Astrocyte of the spinal cord (primary cell): Measurements from ENCODE around the gene ADARB2.

Experiments used
- DNase-seq: peaks from one replicate; pipeline ENCODE4 v3.0.0; 2011; ENCODE audit warnings: low read depth, low spot score
- H3K4me3 ChIP-seq: 2 replicates; pipeline ENCODE4 v1.5.1; 2011; ENCODE audit warnings: low read depth, mild to moderate bottlenecking, low read length, moderate library complexity
- in situ Hi-C: cut with HindIII; loops from 2 replicates; pipeline ENCODE4 v1.10.0; 2017; ENCODE audit warnings: low sequenced_read_pairs
- TF ChIP-seq, protein P1 (sequence below): IDR thresholded peaks from 2 replicates; pipeline ENCODE4 v1.5.1; 2012; ENCODE audit warnings: low read depth, mild to moderate bottlenecking, low read length, inconsistent platforms

ADARB2 gene

DNA sequence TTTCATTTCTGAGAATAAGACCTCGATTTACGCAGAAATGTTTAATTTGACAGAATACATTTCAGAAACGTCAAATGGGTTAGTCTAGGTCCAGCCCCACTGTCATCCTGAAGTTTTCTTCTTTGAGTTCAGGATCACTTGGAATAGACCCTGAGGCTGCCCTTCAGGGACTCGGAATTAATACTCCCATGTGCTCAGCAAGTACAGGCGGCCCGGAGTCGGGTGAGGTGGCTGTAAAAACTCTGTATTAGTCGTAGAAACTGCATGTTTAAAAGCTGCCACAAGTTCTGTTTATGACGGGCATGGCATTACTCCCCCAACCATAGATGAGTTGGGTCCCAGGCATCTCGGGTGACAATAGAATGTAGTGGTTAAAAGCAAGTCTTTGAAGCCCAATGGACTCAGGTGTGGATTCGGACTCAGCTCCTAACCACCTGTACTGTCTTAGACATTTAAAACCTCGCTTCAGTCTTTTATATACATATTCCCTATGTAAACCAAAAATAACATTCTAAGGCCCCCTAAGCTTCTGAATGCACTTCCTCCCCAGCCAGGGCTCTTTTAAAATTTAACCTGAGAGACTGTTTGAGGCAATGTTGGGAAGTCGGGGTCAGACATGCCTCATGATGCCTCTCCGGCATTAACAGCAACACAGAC is 216.3 kb downstream of the ADARB2 start:
- DNase-seq: no peak
- in situ Hi-C loops: no loop called here
- TF ChIP-seq, protein P1, sequence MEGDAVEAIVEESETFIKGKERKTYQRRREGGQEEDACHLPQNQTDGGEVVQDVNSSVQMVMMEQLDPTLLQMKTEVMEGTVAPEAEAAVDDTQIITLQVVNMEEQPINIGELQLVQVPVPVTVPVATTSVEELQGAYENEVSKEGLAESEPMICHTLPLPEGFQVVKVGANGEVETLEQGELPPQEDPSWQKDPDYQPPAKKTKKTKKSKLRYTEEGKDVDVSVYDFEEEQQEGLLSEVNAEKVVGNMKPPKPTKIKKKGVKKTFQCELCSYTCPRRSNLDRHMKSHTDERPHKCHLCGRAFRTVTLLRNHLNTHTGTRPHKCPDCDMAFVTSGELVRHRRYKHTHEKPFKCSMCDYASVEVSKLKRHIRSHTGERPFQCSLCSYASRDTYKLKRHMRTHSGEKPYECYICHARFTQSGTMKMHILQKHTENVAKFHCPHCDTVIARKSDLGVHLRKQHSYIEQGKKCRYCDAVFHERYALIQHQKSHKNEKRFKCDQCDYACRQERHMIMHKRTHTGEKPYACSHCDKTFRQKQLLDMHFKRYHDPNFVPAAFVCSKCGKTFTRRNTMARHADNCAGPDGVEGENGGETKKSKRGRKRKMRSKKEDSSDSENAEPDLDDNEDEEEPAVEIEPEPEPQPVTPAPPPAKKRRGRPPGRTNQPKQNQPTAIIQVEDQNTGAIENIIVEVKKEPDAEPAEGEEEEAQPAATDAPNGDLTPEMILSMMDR: no peak
- H3K4me3 ChIP-seq: no peak overlapping the region

DNA sequence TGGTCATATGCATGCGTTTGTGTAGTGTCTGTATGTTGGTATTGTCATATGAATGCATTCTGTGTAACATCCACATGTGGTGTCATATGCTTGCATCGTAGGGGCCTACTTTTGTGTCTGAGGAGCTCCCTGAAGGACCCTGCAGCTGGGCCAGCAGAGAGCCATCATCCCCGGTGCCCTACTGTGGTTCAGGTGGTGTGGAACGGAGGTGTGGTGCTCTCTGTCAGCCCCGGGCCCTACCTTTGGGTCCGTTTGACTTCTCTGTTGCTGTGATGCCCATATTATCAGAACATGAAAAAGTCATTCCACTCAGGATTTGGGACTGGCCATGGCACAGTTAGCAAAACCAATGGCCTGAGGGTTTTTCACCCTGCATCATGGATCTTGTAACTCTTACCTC is 217.9 kb downstream of the ADARB2 start:
- TF ChIP-seq, protein P1: no peak
- no peak overlapping the region for H3K4me3 ChIP-seq
- DNase-seq: no peak
- in situ Hi-C loops: no loop called here

DNA sequence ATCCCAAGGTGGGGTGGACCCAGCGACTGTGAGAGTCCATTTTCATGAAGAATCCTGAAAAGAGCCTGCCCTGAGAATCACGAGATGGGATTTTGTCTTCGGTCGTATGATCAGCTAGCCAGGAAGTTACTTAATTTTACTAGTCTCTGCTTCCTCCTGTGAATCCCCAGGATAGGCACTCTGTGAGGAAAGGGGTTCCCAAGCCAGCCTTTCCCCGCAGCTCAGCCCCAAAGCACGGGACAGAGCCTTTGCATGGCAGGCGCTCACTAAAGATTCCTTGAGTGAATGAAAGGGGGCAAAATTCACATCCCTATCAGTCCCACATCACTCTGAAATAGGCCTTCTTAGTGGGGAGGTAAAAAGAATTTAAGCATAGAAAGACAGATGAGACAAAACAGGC is 219.6 kb downstream of the ADARB2 start:
- TF ChIP-seq, protein P1: no peak
- DNase-seq: no peak
- in situ Hi-C loops: no loop called here
- H3K4me3 ChIP-seq: no peak overlapping the region

DNA sequence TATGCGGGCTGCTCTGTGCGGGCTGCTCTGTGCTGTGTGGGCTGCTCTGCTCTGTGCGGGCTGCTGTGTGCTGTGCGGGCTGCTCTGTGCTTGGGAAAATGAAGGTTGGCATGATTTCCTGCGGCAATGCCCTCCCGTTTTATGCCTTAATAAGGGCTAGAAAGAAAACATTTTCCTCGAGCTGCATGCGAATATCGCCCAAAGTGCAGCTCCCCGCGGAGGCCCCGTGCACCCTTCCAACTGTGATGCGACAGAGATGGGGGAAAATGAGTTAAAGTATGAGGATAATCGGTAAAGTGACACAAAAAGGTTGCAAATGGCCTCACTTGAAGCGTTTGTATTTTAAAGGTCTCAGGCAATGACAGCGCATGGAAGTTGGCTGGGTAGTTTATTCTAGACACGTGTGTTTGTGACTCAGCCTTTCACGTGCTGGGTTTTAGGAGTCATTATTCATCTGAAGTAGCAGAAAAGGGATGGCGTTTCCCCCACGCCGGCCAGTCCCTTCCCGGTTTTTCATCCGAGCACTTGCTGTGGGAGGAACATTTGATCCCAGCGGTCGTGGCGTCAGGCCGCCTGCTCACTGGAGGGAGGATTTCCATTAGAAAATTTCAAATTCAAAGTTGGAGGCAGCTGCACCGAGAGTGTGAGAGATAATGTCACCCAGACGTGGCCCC is 220.7 kb downstream of the ADARB2 start:
- no peak for DNase-seq
- H3K4me3 ChIP-seq: no peak overlapping the region
- in situ Hi-C loops: no loop called here
- TF ChIP-seq, protein P1: no peak

DNA sequence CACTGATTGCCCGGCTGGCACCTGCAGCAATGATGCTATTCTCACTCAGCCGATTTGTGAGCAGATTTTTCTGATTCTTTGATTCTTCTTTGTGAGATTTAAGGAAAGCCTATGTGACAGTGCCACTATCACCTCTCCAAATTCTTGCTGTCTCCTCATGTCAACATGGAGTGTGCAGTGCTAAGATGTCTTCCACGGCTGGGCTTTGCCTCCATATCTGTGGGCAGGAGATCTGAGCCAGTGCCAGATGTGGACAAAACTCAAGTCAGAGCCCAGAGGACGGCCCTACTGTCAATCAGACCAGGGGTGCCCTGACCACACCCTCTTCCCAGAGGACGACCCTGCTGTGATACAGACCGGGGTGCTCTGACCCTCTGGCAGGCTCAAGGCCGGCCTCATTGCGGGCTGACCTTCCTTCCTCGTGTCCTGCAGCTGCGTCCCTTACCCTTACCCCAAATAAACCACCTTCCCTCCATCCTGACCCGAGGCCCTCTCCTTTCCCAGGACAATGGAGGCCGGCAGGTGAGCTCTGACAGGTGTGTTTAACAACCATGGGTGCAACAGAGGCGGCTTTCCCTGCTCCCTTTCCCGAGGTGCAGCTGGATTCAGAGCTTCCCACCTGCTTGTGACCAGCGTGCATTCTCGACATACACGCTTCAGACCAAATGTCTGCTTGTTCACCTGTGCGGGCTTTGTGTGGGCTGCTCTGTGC is 221.4 kb downstream of the ADARB2 start:
- in situ Hi-C loops: no loop called here

DNA sequence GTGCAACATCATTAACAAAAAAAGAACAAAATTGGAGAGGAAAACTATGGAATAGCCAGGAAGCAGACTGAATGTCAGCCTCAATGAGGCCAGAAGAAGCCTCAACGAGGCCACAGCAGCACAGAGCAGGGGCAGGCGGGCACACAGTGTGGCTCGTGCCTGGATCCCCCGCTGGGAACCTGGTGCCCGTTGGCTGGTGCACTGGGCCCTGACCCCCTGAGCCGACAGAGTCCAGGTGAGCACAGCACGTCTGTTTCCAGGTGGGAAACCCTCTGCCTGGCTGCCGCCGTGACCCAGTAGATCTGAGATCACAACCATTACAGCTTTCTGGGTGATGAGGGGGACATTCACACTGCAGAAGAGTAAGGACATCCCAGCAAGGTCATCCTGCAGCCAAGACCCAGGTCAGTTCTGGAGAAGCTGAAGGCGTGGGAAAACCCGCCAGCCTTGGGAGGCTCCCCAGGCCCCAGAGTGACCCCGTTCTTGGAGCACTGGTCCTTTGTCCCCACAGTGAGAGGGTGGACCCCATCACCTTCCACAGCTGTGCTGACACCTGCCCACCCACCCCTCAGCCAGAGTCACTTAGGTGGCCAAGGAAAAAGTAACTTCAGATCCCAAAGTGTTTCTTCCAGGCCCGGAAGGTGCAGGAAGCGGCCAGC is 222.1 kb downstream of the ADARB2 start:
- DNase-seq: no peak
- no peak overlapping the region for H3K4me3 ChIP-seq
- in situ Hi-C loops: no loop called here
- TF ChIP-seq, protein P1: no peak

More for the DNA sequence above, 221.4 kb downstream of the ADARB2 start:
- DNase-seq: no peak
- H3K4me3 ChIP-seq: no peak overlapping the region
- TF ChIP-seq, protein P1: no peak
